Thyroid gland (tissue), 4 donors: ENCODE results near the gene MDC1.

ENCODE experiments used
- POLR2A ChIP-seq, 2 donors: fragments of 450-650 bp; IDR thresholded peaks; one replicate each; pipeline ENCODE4 v1.6.1; 2017; ENCODE audit warnings: antibody characterized with exemption in 2 of 2, mild to moderate bottlenecking in 2 of 2, moderate library complexity in 1 of 2
- TF ChIP-seq, protein P1 (sequence below), 6 experiments: fragments of 200-600 bp in 3 of 6; fragments of 450-650 bp in 3 of 6; sonication (generic) in 3 of 6; IDR thresholded peaks; one replicate each; pipeline ENCODE4 v1.5.1; 2016 to 2019; ENCODE audit warnings: antibody characterized with exemption in 6 of 6, mild to moderate bottlenecking in 2 of 6, inconsistent platforms in 1 of 6, moderate library complexity in 1 of 6

GRCh38 chr6:30727920-30728553 lies 11.0 kb upstream of the MDC1 start:
- TF ChIP-seq, protein P1, sequence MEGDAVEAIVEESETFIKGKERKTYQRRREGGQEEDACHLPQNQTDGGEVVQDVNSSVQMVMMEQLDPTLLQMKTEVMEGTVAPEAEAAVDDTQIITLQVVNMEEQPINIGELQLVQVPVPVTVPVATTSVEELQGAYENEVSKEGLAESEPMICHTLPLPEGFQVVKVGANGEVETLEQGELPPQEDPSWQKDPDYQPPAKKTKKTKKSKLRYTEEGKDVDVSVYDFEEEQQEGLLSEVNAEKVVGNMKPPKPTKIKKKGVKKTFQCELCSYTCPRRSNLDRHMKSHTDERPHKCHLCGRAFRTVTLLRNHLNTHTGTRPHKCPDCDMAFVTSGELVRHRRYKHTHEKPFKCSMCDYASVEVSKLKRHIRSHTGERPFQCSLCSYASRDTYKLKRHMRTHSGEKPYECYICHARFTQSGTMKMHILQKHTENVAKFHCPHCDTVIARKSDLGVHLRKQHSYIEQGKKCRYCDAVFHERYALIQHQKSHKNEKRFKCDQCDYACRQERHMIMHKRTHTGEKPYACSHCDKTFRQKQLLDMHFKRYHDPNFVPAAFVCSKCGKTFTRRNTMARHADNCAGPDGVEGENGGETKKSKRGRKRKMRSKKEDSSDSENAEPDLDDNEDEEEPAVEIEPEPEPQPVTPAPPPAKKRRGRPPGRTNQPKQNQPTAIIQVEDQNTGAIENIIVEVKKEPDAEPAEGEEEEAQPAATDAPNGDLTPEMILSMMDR (IDR thresholded peaks at IDR 0.05): no peak
- no peak for TF ChIP-seq POLR2A (IDR thresholded peaks at IDR 0.05)
